IMR-90 (cell line): ENCODE measurements around the gene BCAS3.

Experiments
- CTCF ChIP-seq: conservative IDR thresholded peaks from 2 replicates; pipeline ENCODE4 v1.5.1; 2012; ENCODE audit warnings: mild to moderate bottlenecking, low read depth, low read length, improper control_type of control experiment
- POLR2A ChIP-seq: IDR thresholded peaks from 2 replicates; pipeline ENCODE4 v1.6.1; 2012; ENCODE audit warnings: mild to moderate bottlenecking, low read depth, low read length

- no peak for TF ChIP-seq CTCF
- TF ChIP-seq POLR2A, result no peak
Observed at GRCh38 chr17:61265397-61265796, 587.7 kb downstream of the BCAS3 start.
